ENCODE data around the gene CACNA1D. TPM values are rescaled to one million over a fixed set of nuclear protein-coding genes. Genes with fewer than 3 reads are reported as not detected.

The CACNA1D gene
- total RNA-seq, 1 donor from 2014 or later = 13.0 TPM

GRCh38 chr3:53519065-53519709 is 24.8 kb downstream of the CACNA1D start:
- intact Hi-C loops (cut with DNase I) = no loop called here
- no peak for DNase-seq (ENCODE audit: low spot score)
- no peak for ATAC-seq

- intact Hi-C loops (cut with DNase I) = no loop called here
- ATAC-seq (no peak), DNase-seq (ENCODE audit: low spot score) (no peak)
These were observed 28.9 kb downstream of the CACNA1D start for GRCh38 chr3:53523346-53523745.

- no peak for ATAC-seq
- no peak for DNase-seq (ENCODE audit: low spot score)
- intact Hi-C loops (cut with DNase I) = no loop called here
These were observed 30.2 kb downstream of the CACNA1D start for GRCh38 chr3:53524566-53524965.

GRCh38 chr3:53525765-53526703 is 31.6 kb downstream of the CACNA1D start:
- intact Hi-C loops (cut with DNase I) = no loop called here
- ATAC-seq (peak; percentile 83), DNase-seq (ENCODE audit: low spot score) (no peak)

- intact Hi-C loops (cut with DNase I) = no loop called here
- ATAC-seq (no peak), DNase-seq (ENCODE audit: low spot score) (no peak)
These were observed 32.3 kb downstream of the CACNA1D start for GRCh38 chr3:53526704-53527055.

GRCh38 chr3:53530205-53530604 is 35.8 kb downstream of the CACNA1D start:
- no peak for ATAC-seq
- intact Hi-C loops (cut with DNase I) = no loop called here
- no peak for DNase-seq (ENCODE audit: low spot score)

- no peak for ATAC-seq
- DNase-seq (ENCODE audit: low spot score) = no peak
- intact Hi-C loops (cut with DNase I) = no loop called here
These were observed 37.3 kb downstream of the CACNA1D start for GRCh38 chr3:53531749-53532148.

- intact Hi-C loops (cut with DNase I) = no loop called here
These were observed 39.1 kb downstream of the CACNA1D start for GRCh38 chr3:53533472-53533871.

GRCh38 chr3:53534216-53534615 is 39.8 kb downstream of the CACNA1D start:
- no peak for ATAC-seq
- DNase-seq (ENCODE audit: low spot score) = no peak
- intact Hi-C loops (cut with DNase I) = no loop called here

More at GRCh38 chr3:53533472-53533871, 39.1 kb downstream of the CACNA1D start:
- ATAC-seq (no peak), DNase-seq (ENCODE audit: low spot score) (no peak)

GRCh38 chr3:53534676-53535400 is 40.4 kb downstream of the CACNA1D start:
- intact Hi-C loops (cut with DNase I) = no loop called here
- DNase-seq (ENCODE audit: low spot score) (no peak), ATAC-seq (no peak)

GRCh38 chr3:53536282-53536681 is 41.9 kb downstream of the CACNA1D start:
- DNase-seq (ENCODE audit: low spot score) (no peak), ATAC-seq (no peak)
- intact Hi-C loops (cut with DNase I) = no loop called here

GRCh38 chr3:53544357-53544756 is 49.9 kb downstream of the CACNA1D start:
- DNase-seq (ENCODE audit: low spot score) (no peak), ATAC-seq (no peak)
- intact Hi-C loops (cut with DNase I) = no loop called here

- DNase-seq (ENCODE audit: low spot score) (no peak), ATAC-seq (peak; percentile 83)
- intact Hi-C loops (cut with DNase I) = no loop called here
These were observed 51.0 kb downstream of the CACNA1D start for GRCh38 chr3:53545310-53545995.

- intact Hi-C loops (cut with DNase I) = no loop called here
- DNase-seq (ENCODE audit: low spot score) (no peak), ATAC-seq (peak; percentile 45)
These were observed 51.6 kb downstream of the CACNA1D start for GRCh38 chr3:53545996-53546359.

GRCh38 chr3:53547327-53547726 is 52.9 kb downstream of the CACNA1D start:
- ATAC-seq = no peak
- intact Hi-C loops (cut with DNase I) = no loop called here
- DNase-seq (ENCODE audit: low spot score) = no peak

GRCh38 chr3:53550005-53550620 is 55.7 kb downstream of the CACNA1D start:
- peak; percentile 56 for ATAC-seq
- no peak for DNase-seq (ENCODE audit: low spot score)
- intact Hi-C loops (cut with DNase I) = no loop called here

GRCh38 chr3:53551324-53551723 is 56.9 kb downstream of the CACNA1D start:
- intact Hi-C loops (cut with DNase I) = no loop called here
- ATAC-seq (no peak), DNase-seq (ENCODE audit: low spot score) (no peak)

GRCh38 chr3:53552730-53553129 is 58.3 kb downstream of the CACNA1D start:
- ATAC-seq (no peak), DNase-seq (ENCODE audit: low spot score) (no peak)
- intact Hi-C loops (cut with DNase I) = no loop called here

- ATAC-seq (no peak), DNase-seq (ENCODE audit: low spot score) (no peak)
- intact Hi-C loops (cut with DNase I) = no loop called here
These were observed 58.8 kb downstream of the CACNA1D start for GRCh38 chr3:53553200-53553599.

All from sciatic nerve (tissue), 2 donors.